ENCODE results near the gene CEP152. TPM values are rescaled to one million over a fixed set of nuclear protein-coding genes. Genes with fewer than 3 reads are reported as not detected.
"Not testable (repeated sequence)": the region's sequence is repeated elsewhere in the genome, so short reads cannot be mapped to it uniquely, and the experiment has no call there.

CEP152 gene
- total RNA-seq, 1 donor from 2014 or later, result 4.7 TPM

- no peak for DNase-seq (ENCODE audit: low read depth in 2 of 2)
Observed at GRCh38 chr15:48805591-48805990, 5.3 kb downstream of the CEP152 start.

- DNase-seq (ENCODE audit: low read depth in 2 of 2), result no peak
Observed at GRCh38 chr15:48803877-48804276, 7.0 kb downstream of the CEP152 start.

- no peak for DNase-seq (ENCODE audit: low read depth in 2 of 2)
Observed at GRCh38 chr15:48802867-48803266, 8.0 kb downstream of the CEP152 start.

GRCh38 chr15:48802257-48802656 is 8.6 kb downstream of the CEP152 start:
- DNase-seq (ENCODE audit: low read depth in 2 of 2), result no peak

- peak; percentile 45 to 56 for DNase-seq (ENCODE audit: low read depth in 2 of 2)
Observed at GRCh38 chr15:48800811-48801455, 9.9 kb downstream of the CEP152 start.

GRCh38 chr15:48800245-48800644 is 10.6 kb downstream of the CEP152 start:
- no peak for DNase-seq (ENCODE audit: low read depth in 2 of 2)

- DNase-seq (ENCODE audit: low read depth in 2 of 2), result no peak
Observed at GRCh38 chr15:48798319-48798718, 12.6 kb downstream of the CEP152 start.

GRCh38 chr15:48796930-48797329 is 13.9 kb downstream of the CEP152 start:
- peak in 1 of 2 donors; percentile 71 for DNase-seq (ENCODE audit: low read depth in 2 of 2)

- DNase-seq (ENCODE audit: low read depth in 2 of 2), result no peak
Observed at GRCh38 chr15:48796521-48796920, 14.3 kb downstream of the CEP152 start.

- DNase-seq (ENCODE audit: low read depth in 2 of 2), result peak in 1 of 2 donors; percentile 38
Observed at GRCh38 chr15:48795901-48796300, 15.0 kb downstream of the CEP152 start.

- DNase-seq (ENCODE audit: low read depth in 2 of 2), result no peak
Observed at GRCh38 chr15:48794697-48795134, 16.2 kb downstream of the CEP152 start.

GRCh38 chr15:48792408-48792807 is 18.5 kb downstream of the CEP152 start:
- DNase-seq (ENCODE audit: low read depth in 2 of 2), result no peak

- not testable (repeated sequence) for DNase-seq (ENCODE audit: low read depth in 2 of 2)
Observed at GRCh38 chr15:48790466-48791115, 20.3 kb downstream of the CEP152 start.

GRCh38 chr15:48785712-48786111 is 25.2 kb downstream of the CEP152 start:
- no peak for DNase-seq (ENCODE audit: low read depth in 2 of 2)

- DNase-seq (ENCODE audit: low read depth in 2 of 2), result no peak
Observed at GRCh38 chr15:48785195-48785594, 25.7 kb downstream of the CEP152 start.

- DNase-seq (ENCODE audit: low read depth in 2 of 2), result no peak
Observed at GRCh38 chr15:48784756-48785155, 26.1 kb downstream of the CEP152 start.

GRCh38 chr15:48782911-48783310 is 28.0 kb downstream of the CEP152 start:
- DNase-seq (ENCODE audit: low read depth in 2 of 2), result no peak

GRCh38 chr15:48781481-48782081 is 29.3 kb downstream of the CEP152 start:
- no peak for DNase-seq (ENCODE audit: low read depth in 2 of 2)

GRCh38 chr15:48781017-48781416 is 29.9 kb downstream of the CEP152 start:
- no peak for DNase-seq (ENCODE audit: low read depth in 2 of 2)

GRCh38 chr15:48778331-48778730 is 32.5 kb downstream of the CEP152 start:
- no peak for DNase-seq (ENCODE audit: low read depth in 2 of 2)

- no peak for DNase-seq (ENCODE audit: low read depth in 2 of 2)
Observed at GRCh38 chr15:48777645-48778330, 33.1 kb downstream of the CEP152 start.

GRCh38 chr15:48775546-48775945 is 35.3 kb downstream of the CEP152 start:
- peak in 1 of 2 donors; percentile 57 for DNase-seq (ENCODE audit: low read depth in 2 of 2)

Measured in dermis microvascular lymphatic vessel endothelial cell (primary cell).